SU-DHL-6 (cell line): ENCODE data around the gene KREMEN1.

ENCODE experiments used
- CTCF ChIP-seq: fragments of 200-600 bp; sonication (generic); IDR thresholded peaks from one replicate; pipeline ENCODE4 v1.5.1; 2017; ENCODE audit warnings: antibody characterized with exemption, mild to moderate bottlenecking, low read length, moderate library complexity; ENCODE audit not compliant: insufficient read depth, poor library complexity, severe bottlenecking
- EZH2phosphoT487 ChIP-seq: fragments of 200-600 bp; sonication (generic), shearing (Covaris generic); conservative IDR thresholded peaks from 2 replicates; pipeline ENCODE4 v1.6.1; 2018; ENCODE audit warnings: mild to moderate bottlenecking, antibody characterized with exemption, low read length, moderate library complexity, mixed read lengths

- TF ChIP-seq CTCF, result no peak
- no peak for TF ChIP-seq EZH2phosphoT487
Observed at GRCh38 chr22:29128891-29129807, 56.3 kb downstream of the KREMEN1 start.
